BLaER1 (cell line): Measurements from ENCODE around the gene MROH2A.

Experiments used
- H3K27ac ChIP-seq: shearing (Covaris generic); formaldehyde crosslinking; 2 replicates; pipeline ENCODE4 v1.8.1; 2022
- H3K27me3 ChIP-seq: shearing (Covaris generic); formaldehyde crosslinking; 2 replicates; pipeline ENCODE4 v1.8.1; 2022
- H3K36me3 ChIP-seq: shearing (Covaris generic); formaldehyde crosslinking; 2 replicates; pipeline ENCODE4 v1.8.1; 2022
- H3K4me1 ChIP-seq: shearing (Covaris generic); formaldehyde crosslinking; 2 replicates; pipeline ENCODE4 v1.8.1; 2022
- H3K4me2 ChIP-seq: shearing (Covaris generic); formaldehyde crosslinking; 2 replicates; pipeline ENCODE4 v1.8.1; 2022
- H3K4me3 ChIP-seq: shearing (Covaris generic); formaldehyde crosslinking; 2 replicates; pipeline ENCODE4 v1.8.1; 2022
- H3K9ac ChIP-seq: shearing (Covaris generic); formaldehyde crosslinking; 2 replicates; pipeline ENCODE4 v1.8.1; 2022
- H3K9me3 ChIP-seq: shearing (Covaris generic); formaldehyde crosslinking; 2 replicates; pipeline ENCODE4 v1.8.1; 2022
- H4K20me1 ChIP-seq: shearing (Covaris generic); formaldehyde crosslinking; 2 replicates; pipeline ENCODE4 v1.8.1; 2022
- Cebpa-rat ChIP-seq: shearing (Covaris generic); IDR thresholded peaks from 2 replicates; pipeline ENCODE4 v1.8.1; 2022

The MROH2A gene

DNA sequence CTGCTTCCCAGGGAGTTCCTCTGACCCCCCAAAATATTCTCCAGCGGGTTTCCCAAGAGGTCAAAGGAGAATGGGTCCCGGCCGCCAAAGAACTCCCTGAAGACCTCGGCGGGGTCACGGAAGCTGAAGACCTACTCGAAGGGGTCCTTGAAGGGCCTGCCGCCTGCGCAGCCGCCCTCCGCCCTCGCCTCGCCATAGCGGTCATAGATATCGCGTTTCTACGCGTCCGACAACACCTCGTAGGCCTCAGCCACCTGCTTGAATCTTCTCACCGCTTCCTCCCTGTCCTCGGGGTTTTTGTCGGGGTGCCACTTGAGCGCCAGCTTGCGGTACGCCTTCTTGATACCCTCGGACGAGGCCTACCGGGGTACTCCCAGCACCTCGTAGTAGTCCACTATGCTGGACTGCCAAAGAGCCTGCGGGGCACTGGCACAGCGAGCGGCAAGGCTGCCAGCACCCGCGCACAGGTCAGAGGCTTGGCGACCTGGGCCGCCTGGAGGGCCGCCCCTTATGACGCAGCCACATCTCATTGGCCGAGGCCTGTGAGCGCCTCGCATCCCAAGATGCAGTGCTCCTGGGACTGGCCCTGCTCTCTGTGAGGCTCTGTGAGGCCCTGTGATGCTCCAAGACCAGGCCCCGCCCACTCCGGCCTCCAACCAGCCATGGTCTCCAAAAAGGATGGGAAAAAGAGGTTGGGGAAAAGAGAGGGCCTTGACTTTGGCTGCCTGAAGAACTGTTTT, 23.1 kb upstream of the MROH2A start:
- Histone ChIP-seq H3K9ac (no peak overlapping the region), H3K4me1 (no peaks in the 10 kb centered on the region), H3K27ac (no peak overlapping the region), H3K27me3 (no peaks in the 10 kb centered on the region), H3K36me3 (no peaks in the 10 kb centered on the region), H3K4me3 (no peak overlapping the region), H3K9me3 (peaks cover 35% of the 10 kb centered on the region), H4K20me1 (no peaks in the 10 kb centered on the region), H3K4me2 (no peak overlapping the region)
- TF ChIP-seq Cebpa-rat, result no peak

DNA sequence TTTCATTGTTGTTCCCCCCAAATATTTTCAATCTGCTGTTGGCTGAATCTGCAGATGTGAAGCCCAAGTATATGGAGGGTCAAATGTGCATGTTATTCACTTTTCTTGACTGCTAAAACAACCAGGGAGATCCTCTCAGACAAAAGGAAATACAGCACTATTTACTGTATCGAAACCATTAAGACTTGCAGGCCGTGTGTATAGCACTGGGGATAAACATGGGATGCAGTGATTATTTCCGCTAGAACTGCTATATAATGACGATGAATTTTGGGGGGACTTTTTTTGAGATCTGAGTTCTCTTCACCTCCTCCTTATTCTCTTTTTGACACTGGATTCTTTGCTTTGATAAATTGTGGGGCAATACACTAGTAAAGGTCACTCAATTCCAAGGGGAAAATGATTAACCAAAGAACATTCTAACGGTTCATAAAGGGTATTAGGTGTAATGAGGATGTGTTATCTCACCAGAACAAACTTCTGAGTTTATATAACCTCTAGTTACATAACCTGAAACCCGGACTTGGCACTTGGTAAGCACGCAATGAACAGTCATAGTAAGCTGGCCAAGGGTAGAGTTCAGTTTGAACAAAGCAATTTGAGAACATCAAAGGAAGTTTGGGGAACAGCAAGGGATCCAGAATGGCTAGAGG, 21.6 kb upstream of the MROH2A start:
- Histone ChIP-seq H3K4me3 (no peak overlapping the region), H3K9ac (no peak overlapping the region), H3K4me2 (no peak overlapping the region), H4K20me1 (no peaks in the 10 kb centered on the region), H3K36me3 (no peaks in the 10 kb centered on the region), H3K27me3 (no peaks in the 10 kb centered on the region), H3K4me1 (no peaks in the 10 kb centered on the region), H3K27ac (no peak overlapping the region), H3K9me3 (peaks cover 20% of the 10 kb centered on the region)
- TF ChIP-seq Cebpa-rat, result no peak

DNA sequence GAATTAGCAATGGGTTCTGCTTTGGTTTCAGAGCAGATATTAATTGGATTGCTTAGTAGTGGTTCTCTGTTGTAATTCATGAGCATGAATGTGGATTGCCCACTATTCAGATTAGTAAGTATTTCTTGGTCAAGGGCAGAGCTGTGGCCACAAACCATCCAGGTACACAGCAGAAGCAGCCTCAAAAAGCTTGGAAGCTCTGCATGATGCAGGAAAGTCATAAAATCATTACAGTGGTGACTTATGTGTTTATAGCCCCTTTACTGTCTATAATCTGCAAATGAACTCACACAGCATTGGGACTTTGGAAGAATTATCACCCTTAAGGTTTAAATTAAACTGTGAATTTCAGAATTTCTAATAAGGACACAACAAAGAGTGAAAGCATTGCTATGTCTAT, 20.0 kb upstream of the MROH2A start:
- H3K4me2 ChIP-seq, result no peak overlapping the region
- no peaks in the 10 kb centered on the region for H3K4me1 ChIP-seq
- H3K27ac ChIP-seq, result no peak overlapping the region
- H3K9me3 ChIP-seq, result peaks cover 6% of the 10 kb centered on the region
- no peak for TF ChIP-seq Cebpa-rat
- H3K9ac ChIP-seq, result no peak overlapping the region
- no peak overlapping the region for H3K4me3 ChIP-seq
- H3K27me3 ChIP-seq, result no peaks in the 10 kb centered on the region
- no peaks in the 10 kb centered on the region for H4K20me1 ChIP-seq
- H3K36me3 ChIP-seq, result no peaks in the 10 kb centered on the region

DNA sequence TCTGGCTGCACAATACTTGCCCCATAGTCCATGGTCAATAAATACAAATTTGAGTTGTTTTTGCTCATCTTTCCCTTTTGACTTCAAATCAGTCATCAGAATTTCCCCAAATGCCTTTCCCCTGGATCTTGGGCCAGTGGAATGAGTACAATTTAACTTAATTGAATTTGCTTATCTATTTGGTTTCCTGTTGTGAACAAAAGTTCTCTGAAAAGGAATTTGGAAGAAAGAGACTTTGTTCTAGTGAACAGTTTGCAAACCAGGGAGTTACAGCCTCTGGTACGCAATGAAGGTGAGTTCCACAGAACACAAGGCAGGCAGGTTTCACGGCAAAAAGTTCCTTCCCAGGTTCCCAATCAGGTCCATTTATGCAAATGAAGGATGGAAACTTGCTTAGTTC, 19.3 kb upstream of the MROH2A start:
- no peak overlapping the region for H3K4me3 ChIP-seq
- H3K9me3 ChIP-seq, result peaks cover 5% of the 10 kb centered on the region; the same call in 1 of the 2 replicates
- no peak overlapping the region for H3K4me2 ChIP-seq
- H3K27ac ChIP-seq, result no peak overlapping the region
- H3K27me3 ChIP-seq, result no peaks in the 10 kb centered on the region
- no peaks in the 10 kb centered on the region for H3K4me1 ChIP-seq
- H4K20me1 ChIP-seq, result no peaks in the 10 kb centered on the region
- no peak for TF ChIP-seq Cebpa-rat
- no peaks in the 10 kb centered on the region for H3K36me3 ChIP-seq
- H3K9ac ChIP-seq, result no peak overlapping the region

DNA sequence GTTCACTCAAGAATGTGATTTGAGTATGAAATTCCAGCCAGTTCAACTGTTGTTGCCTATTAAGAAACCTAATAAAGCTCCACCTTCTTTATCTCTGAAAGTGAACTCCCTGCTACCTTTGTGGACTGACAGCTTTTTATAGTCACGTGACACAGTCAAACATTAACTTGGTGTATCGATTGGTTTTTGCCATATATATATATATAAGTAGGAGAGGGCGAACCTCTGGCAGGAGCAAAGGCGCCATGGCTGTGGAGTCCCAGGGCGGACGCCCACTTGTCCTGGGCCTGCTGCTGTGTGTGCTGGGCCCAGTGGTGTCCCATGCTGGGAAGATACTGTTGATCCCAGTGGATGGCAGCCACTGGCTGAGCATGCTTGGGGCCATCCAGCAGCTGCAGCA, 18.1 kb upstream of the MROH2A start, which contains the start of gene UGT1A1:
UGT1A1 (plus strand) TSS at position 228 of the 400 bp plus-strand sequence; CDS start at position 246, 18 bp downstream.
- H3K4me3 ChIP-seq, result no peak within 1 kb of the TSS
- no peaks in the 10 kb centered on the region for H3K27me3 ChIP-seq
- no peak within 1 kb of the TSS for H3K4me2 ChIP-seq
- peaks cover 2% of the 10 kb centered on the region; the same call in 1 of the 2 replicates for H3K9me3 ChIP-seq
- H3K9ac ChIP-seq, result no peak within 1 kb of the TSS
- TF ChIP-seq Cebpa-rat, result no peak
- no peak within 1 kb of the TSS for H3K27ac ChIP-seq
- H3K36me3 ChIP-seq, result no peaks in the 10 kb centered on the region
- H3K4me1 ChIP-seq, result no peaks in the 10 kb centered on the region
- no peaks in the 10 kb centered on the region for H4K20me1 ChIP-seq

DNA sequence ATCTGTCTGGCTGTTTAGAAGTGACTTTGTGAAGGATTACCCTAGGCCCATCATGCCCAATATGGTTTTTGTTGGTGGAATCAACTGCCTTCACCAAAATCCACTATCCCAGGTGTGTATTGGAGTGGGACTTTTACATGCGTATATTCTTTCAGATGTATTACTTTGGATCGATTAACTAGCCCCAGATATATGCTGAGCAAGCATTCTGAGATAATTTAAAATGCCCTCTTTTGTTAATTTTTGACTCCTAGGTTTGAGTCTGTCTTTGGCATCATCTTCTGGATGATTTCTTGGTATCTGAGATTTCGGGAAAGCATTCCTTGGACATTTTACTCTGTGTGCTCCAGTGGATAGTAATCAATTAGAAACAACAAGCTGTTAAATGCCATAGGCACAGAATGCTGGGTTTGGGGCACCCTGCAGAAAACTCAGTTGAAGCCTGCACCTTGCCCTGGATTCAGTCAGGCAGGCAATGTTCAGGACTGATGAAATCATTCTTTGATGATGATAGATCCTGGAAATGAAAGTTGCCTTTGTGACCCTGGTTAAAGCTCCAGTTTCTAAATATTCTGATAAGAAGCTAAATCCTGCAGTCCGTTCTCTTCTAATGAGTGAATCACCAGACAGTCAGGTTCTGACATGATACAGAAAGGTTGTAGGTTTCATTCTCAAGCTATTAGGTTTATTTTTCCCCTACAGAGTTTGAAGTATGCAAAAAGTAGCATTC, 16.9 kb upstream of the MROH2A start:
- H3K4me3 ChIP-seq, result no peak overlapping the region
- H3K27me3 ChIP-seq, result no peaks in the 10 kb centered on the region
- H3K27ac ChIP-seq, result no peak overlapping the region
- H3K36me3 ChIP-seq, result no peaks in the 10 kb centered on the region
- no peak for TF ChIP-seq Cebpa-rat
- no peaks in the 10 kb centered on the region for H4K20me1 ChIP-seq
- no peaks in the 10 kb centered on the region for H3K9me3 ChIP-seq
- no peaks in the 10 kb centered on the region for H3K4me1 ChIP-seq
- no peak overlapping the region for H3K4me2 ChIP-seq
- H3K9ac ChIP-seq, result no peak overlapping the region

DNA sequence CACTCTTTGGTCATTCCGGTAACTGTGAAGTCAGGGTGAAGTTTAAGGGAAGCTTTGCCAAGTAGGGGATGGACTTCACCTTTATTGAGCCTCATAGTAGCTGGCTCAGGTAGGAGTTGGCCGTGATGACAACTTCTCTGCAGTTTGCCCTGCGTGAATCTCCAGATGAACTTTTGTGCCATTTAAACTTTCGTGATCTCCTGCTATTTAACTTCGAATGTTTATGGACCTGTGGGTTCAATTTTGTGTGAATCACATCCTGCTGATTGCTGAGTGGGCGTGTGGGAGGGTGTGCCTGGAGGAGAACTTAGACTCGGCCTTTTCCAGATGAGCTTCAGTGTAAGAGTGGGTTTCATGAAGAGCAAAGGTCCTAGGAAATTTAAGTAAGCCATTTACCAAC, 13.9 kb upstream of the MROH2A start:
- H3K36me3 ChIP-seq, result no peaks in the 10 kb centered on the region
- no peaks in the 10 kb centered on the region for H3K27me3 ChIP-seq
- H3K9me3 ChIP-seq, result no peaks in the 10 kb centered on the region
- no peaks in the 10 kb centered on the region for H3K4me1 ChIP-seq
- H3K27ac ChIP-seq, result no peak overlapping the region
- H3K4me3 ChIP-seq, result no peak overlapping the region
- no peak for TF ChIP-seq Cebpa-rat
- no peaks in the 10 kb centered on the region for H4K20me1 ChIP-seq
- H3K4me2 ChIP-seq, result no peak overlapping the region
- H3K9ac ChIP-seq, result no peak overlapping the region

DNA sequence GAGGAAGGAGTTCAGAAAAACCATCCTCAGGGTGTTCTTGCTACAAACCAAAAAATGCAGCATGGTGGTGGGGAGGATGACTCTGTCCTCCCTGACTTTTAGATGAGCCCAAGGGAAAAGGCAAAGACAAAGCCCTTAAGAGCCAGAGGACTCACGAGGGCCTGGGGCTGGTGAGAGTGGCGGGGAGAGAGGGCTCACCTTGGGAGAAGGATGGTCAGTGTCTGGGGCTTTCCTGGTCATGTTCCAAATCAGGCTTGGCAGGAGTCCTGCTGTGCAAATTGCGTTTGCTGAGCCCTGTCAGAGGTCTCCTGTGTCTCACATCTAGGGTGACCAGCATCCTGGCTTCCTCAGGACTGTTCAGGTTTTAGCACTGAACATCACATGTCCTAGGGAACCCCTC, 13.4 kb upstream of the MROH2A start:
- Histone ChIP-seq H3K4me3 (no peak overlapping the region), H3K4me2 (no peak overlapping the region), H3K27me3 (no peaks in the 10 kb centered on the region), H3K9me3 (no peaks in the 10 kb centered on the region), H3K27ac (no peak overlapping the region), H3K4me1 (no peaks in the 10 kb centered on the region), H4K20me1 (no peaks in the 10 kb centered on the region), H3K9ac (no peak overlapping the region), H3K36me3 (no peaks in the 10 kb centered on the region)
- no peak for TF ChIP-seq Cebpa-rat

DNA sequence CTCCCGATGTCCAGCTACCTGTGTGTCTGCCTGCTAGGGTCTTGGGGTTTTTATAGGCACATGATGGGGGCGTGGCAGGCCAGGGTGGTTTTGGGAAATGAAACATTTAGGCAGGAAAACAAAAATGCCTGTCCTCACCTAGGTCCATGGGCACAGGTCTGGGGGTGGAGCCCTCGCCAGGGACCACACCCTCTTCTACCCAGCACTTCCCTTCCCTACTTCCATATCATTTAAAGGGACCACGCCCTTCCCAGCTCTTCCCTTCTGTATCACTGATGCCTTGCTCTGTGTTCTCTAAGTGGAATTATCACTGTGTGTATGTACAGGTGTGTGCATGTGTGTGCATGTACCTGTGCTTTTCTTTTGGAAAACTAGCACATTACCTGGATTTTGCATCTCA, 11.7 kb upstream of the MROH2A start:
- H3K4me2 ChIP-seq, result no peak overlapping the region
- H3K36me3 ChIP-seq, result no peaks in the 10 kb centered on the region
- H3K9me3 ChIP-seq, result no peaks in the 10 kb centered on the region
- no peak for TF ChIP-seq Cebpa-rat
- H3K4me3 ChIP-seq, result no peak overlapping the region
- no peaks in the 10 kb centered on the region for H3K4me1 ChIP-seq
- H4K20me1 ChIP-seq, result no peaks in the 10 kb centered on the region
- no peak overlapping the region for H3K27ac ChIP-seq
- H3K27me3 ChIP-seq, result no peaks in the 10 kb centered on the region
- H3K9ac ChIP-seq, result no peak overlapping the region

DNA sequence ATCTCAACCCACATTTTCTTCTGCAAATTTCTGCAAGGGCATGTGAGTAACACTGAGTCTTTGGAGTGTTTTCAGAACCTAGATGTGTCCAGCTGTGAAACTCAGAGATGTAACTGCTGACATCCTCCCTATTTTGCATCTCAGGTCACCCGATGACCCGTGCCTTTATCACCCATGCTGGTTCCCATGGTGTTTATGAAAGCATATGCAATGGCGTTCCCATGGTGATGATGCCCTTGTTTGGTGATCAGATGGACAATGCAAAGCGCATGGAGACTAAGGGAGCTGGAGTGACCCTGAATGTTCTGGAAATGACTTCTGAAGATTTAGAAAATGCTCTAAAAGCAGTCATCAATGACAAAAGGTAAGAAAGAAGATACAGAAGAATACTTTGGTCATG, 10.1 kb upstream of the MROH2A start:
- H4K20me1 ChIP-seq, result no peaks in the 10 kb centered on the region
- H3K36me3 ChIP-seq, result no peaks in the 10 kb centered on the region

More for the DNA sequence above, 10.1 kb upstream of the MROH2A start:
- no peaks in the 10 kb centered on the region for H3K4me1 ChIP-seq
- TF ChIP-seq Cebpa-rat, result no peak
- no peaks in the 10 kb centered on the region for H3K9me3 ChIP-seq
- H3K27me3 ChIP-seq, result no peaks in the 10 kb centered on the region
- no peak overlapping the region for H3K4me2 ChIP-seq
- H3K4me3 ChIP-seq, result no peak overlapping the region
- no peak overlapping the region for H3K9ac ChIP-seq
- no peak overlapping the region for H3K27ac ChIP-seq
